HG02588 (cell line): ENCODE data around the gene NR1D1.

Source experiments
- ATAC-seq: cut with Tn5 transposase; IDR thresholded peaks from one replicate; pipeline ENCODE4 v1.9.1; 2021; ENCODE audit warnings: mild to moderate bottlenecking, moderate library complexity; ENCODE audit not compliant: unreplicated experiment

The NR1D1 gene

GRCh38 chr17:40076591-40076990 is 23.8 kb downstream of the NR1D1 start:
- ATAC-seq, result no peak

- no peak for ATAC-seq
Observed at GRCh38 chr17:40075942-40076498, 24.4 kb downstream of the NR1D1 start.

GRCh38 chr17:40075201-40075941 is 25.0 kb downstream of the NR1D1 start:
- no peak for ATAC-seq

- no peak for ATAC-seq
Observed at GRCh38 chr17:40074871-40075200, 25.6 kb downstream of the NR1D1 start.

- no peak for ATAC-seq
Observed at GRCh38 chr17:40074175-40074512, 26.2 kb downstream of the NR1D1 start.

GRCh38 chr17:40073454-40074174 is 26.8 kb downstream of the NR1D1 start:
- ATAC-seq, result no peak

- ATAC-seq, result no peak
Observed at GRCh38 chr17:40072735-40073346, 27.5 kb downstream of the NR1D1 start.

GRCh38 chr17:40072040-40072734 is 28.2 kb downstream of the NR1D1 start:
- ATAC-seq, result no peak

GRCh38 chr17:40071313-40072039 is 28.9 kb downstream of the NR1D1 start:
- ATAC-seq, result no peak

GRCh38 chr17:40070709-40071312 is 29.6 kb downstream of the NR1D1 start:
- no peak for ATAC-seq

GRCh38 chr17:40069751-40070708 is 30.4 kb downstream of the NR1D1 start:
- ATAC-seq, result no peak

GRCh38 chr17:40068917-40069750 is 31.3 kb downstream of the NR1D1 start:
- no peak for ATAC-seq

GRCh38 chr17:40068584-40068916 is 31.8 kb downstream of the NR1D1 start:
- ATAC-seq, result no peak

- no peak for ATAC-seq
Observed at GRCh38 chr17:40068129-40068581, 32.2 kb downstream of the NR1D1 start.

GRCh38 chr17:40067710-40068109 is 32.7 kb downstream of the NR1D1 start:
- ATAC-seq, result no peak

GRCh38 chr17:40065769-40066510 is 34.4 kb downstream of the NR1D1 start:
- no peak for ATAC-seq

GRCh38 chr17:40064971-40065768 is 35.2 kb downstream of the NR1D1 start:
- no peak for ATAC-seq
